Gastroesophageal sphincter (tissue), 4 donors: ENCODE measurements around the gene SPRYD7. TPM values are rescaled to one million over a fixed set of nuclear protein-coding genes. Genes with fewer than 3 reads are reported as not detected.

Experiments used
- ATAC-seq: fragments of 150-250 bp; one replicate; pipeline ENCODE4 v1.9.1; 2016; ENCODE audit warnings: mild to moderate bottlenecking, moderate library complexity
- H3K27ac ChIP-seq, 4 donors: fragments of 200-600 bp; sonication (generic) in 3 of 4; 1 replicate in 3 of 4; 2 replicates in 1 of 4; pipeline ENCODE4 v1.5.1; 2016 to 2019
- H3K27me3 ChIP-seq: fragments of 200-600 bp; sonication (generic); one replicate; pipeline ENCODE4 v1.5.1; 2019
- H3K36me3 ChIP-seq, 2 donors: fragments of 200-600 bp; sonication (generic); one replicate each; pipeline ENCODE4 v1.5.1; 2019; ENCODE audit warnings: control low read depth in 1 of 2
- H3K4me1 ChIP-seq, 3 donors: fragments of 200-600 bp; sonication (generic); 1 replicate in 2 of 3; 2 replicates in 1 of 3; pipeline ENCODE4 v1.5.1; 2016 to 2019; ENCODE audit warnings: control low read depth in 2 of 3
- H3K4me3 ChIP-seq, 2 donors: fragments of 200-600 bp; sonication (generic); one replicate each; pipeline ENCODE4 v1.5.1; 2019; ENCODE audit warnings: mild to moderate bottlenecking in 1 of 2, moderate library complexity in 1 of 2
- H3K9me3 ChIP-seq, 3 donors: fragments of 200-600 bp; sonication (generic); one replicate each; pipeline ENCODE4 v1.5.1; 2017 to 2019; ENCODE audit warnings: control low read depth in 2 of 3
- CTCF ChIP-seq, 4 experiments: fragments of 200-600 bp in 2 of 4; fragments of 450-650 bp in 2 of 4; sonication (generic) in 1 of 4; IDR thresholded peaks; one replicate each; pipeline ENCODE4 v1.5.1; 2017 to 2019; ENCODE audit warnings: antibody characterized with exemption in 4 of 4, mild to moderate bottlenecking in 2 of 4, moderate library complexity in 2 of 4
- EP300 ChIP-seq: sonication (generic); formaldehyde crosslinking; IDR thresholded peaks from one replicate; pipeline ENCODE4 v1.6.1; 2017; ENCODE audit warnings: antibody characterized with exemption, mild to moderate bottlenecking
- POLR2A ChIP-seq, 2 donors: fragments of 450-650 bp; IDR thresholded peaks; one replicate each; pipeline ENCODE4 v1.6.1; 2017; ENCODE audit warnings: antibody characterized with exemption in 2 of 2, mild to moderate bottlenecking in 2 of 2, moderate library complexity in 1 of 2
- POLR2AphosphoS5 ChIP-seq: sonication (generic); formaldehyde crosslinking; IDR thresholded peaks from one replicate; pipeline ENCODE4 v1.6.1; 2017; ENCODE audit warnings: antibody characterized with exemption
- WGBS, 2 donors: methylation state at CpG; one replicate each; pipeline ENCODE4 v1.1.5; 2018; ENCODE audit warnings: low coverage in 1 of 2; 5-methylcytosine and 5-hydroxymethylcytosine counted together
- total RNA-seq, 4 donors: library from RNA; depleted of rRNA; stranded (reverse); fragments of >200 nt; gene quantifications; one replicate each; pipeline ENCODE4 v1.1.0, GENCODE V29; 2016

Gene SPRYD7
- total RNA-seq, 4 donors from 2014 or later, result 8.6 to 16.5 (median 15.1) TPM

DNA sequence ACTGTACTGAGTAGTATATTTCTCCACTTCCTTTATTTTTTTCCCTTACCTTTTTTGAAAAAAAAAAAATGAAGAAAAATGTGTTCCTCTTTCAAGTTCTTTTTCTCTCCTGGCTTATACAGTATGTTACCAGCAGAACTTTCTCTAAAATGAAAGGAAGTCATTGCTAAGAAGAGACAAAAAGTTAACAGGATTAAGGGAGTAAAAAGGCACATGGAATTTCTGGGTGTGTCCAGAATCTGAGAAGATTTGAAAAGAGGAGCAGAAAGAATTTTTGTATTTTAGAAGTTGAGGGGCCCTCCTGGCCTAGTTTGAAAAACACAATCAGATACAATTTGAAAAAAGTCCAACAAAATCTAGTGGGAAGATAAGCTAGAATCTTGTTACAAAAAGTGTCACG lies 39.7 kb upstream of the SPRYD7 start:
- no peaks in the 10 kb centered on the region for H3K27me3 ChIP-seq
- TF ChIP-seq POLR2A (IDR thresholded peaks at IDR 0.05) (no peak), CTCF (IDR thresholded peaks at IDR 0.05) (no peak), EP300 (no peak), POLR2AphosphoS5 (no peak)
- no peak for ATAC-seq
- H3K4me3 ChIP-seq, result no peak overlapping the region
- H3K36me3 ChIP-seq, result no peaks in the 10 kb centered on the region
- WGBS, 2 donors, result 75 to 86% methylated on average over 1 of the region's 1 CpG
- no peaks in the 10 kb centered on the region for H3K9me3 ChIP-seq
- H3K27ac ChIP-seq, result no peak overlapping the region
- no peaks in the 10 kb centered on the region for H3K4me1 ChIP-seq

DNA sequence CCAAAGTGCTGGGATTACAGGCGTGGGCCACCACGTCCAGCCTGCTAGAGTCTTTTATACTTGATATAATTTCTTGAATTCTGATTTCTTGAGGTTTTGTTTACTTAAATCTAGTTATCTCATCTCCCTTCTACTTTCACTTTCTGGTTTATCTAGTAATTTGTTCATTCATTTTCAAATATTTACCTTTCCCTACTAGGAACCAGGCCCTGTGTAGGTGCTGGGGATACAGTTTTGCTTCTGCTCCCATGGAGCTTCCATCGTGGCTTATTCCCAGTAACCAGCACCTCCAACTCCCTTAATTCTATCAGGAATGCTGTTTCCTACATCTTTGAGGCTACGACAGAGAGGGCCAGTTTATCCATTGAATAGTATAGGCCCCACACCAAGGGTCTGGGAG lies 36.6 kb upstream of the SPRYD7 start:
- Histone ChIP-seq H3K4me3 (no peak overlapping the region), H3K27ac (no peak overlapping the region), H3K27me3 (no peaks in the 10 kb centered on the region), H3K9me3 (no peaks in the 10 kb centered on the region), H3K36me3 (no peaks in the 10 kb centered on the region), H3K4me1 (no peaks in the 10 kb centered on the region)
- no peak for TF ChIP-seq POLR2A (IDR thresholded peaks at IDR 0.05)
- no peak for TF ChIP-seq EP300
- no peak for TF ChIP-seq CTCF (IDR thresholded peaks at IDR 0.05)
- no peak for TF ChIP-seq POLR2AphosphoS5
- no peak for ATAC-seq
- WGBS, 2 donors, result 81 to 89% methylated on average over 3 to 4 of the region's 4 CpGs

GRCh38 chr13:49967456-49967855 lies 31.3 kb upstream of the SPRYD7 start:
- H3K9me3 ChIP-seq, result peaks cover 0 to 14% (median 0%) of the 10 kb centered on the region in 3 donors
- TF ChIP-seq CTCF (IDR thresholded peaks at IDR 0.05) (no peak), EP300 (no peak), POLR2A (IDR thresholded peaks at IDR 0.05) (no peak), POLR2AphosphoS5 (no peak)
- ATAC-seq, result no peak
- H3K36me3 ChIP-seq, result no peaks in the 10 kb centered on the region
- H3K27me3 ChIP-seq, result no peaks in the 10 kb centered on the region
- no peaks in the 10 kb centered on the region for H3K4me1 ChIP-seq
- WGBS, 2 donors, result 93 to 100% methylated on average over 1 to 3 of the region's 4 CpGs
- no peak overlapping the region for H3K4me3 ChIP-seq
- no peak overlapping the region for H3K27ac ChIP-seq

GRCh38 chr13:49958321-49958720 lies 22.2 kb upstream of the SPRYD7 start:
- Histone ChIP-seq H3K4me1 (no peaks in the 10 kb centered on the region), H3K9me3 (peaks cover 0 to 19% (median 0%) of the 10 kb centered on the region in 3 donors), H3K4me3 (no peak overlapping the region), H3K27ac (no peak overlapping the region), H3K27me3 (no peaks in the 10 kb centered on the region), H3K36me3 (no peaks in the 10 kb centered on the region)
- TF ChIP-seq EP300 (no peak), POLR2AphosphoS5 (no peak), POLR2A (IDR thresholded peaks at IDR 0.05) (no peak)
- WGBS, 2 donors, result 75 to 83% methylated on average over 3 of the region's 3 CpGs
- ATAC-seq, result no peak

- H3K36me3 ChIP-seq, result no peaks in the 10 kb centered on the region
- no peak overlapping the region for H3K4me3 ChIP-seq
- no peak for ATAC-seq
- H3K27ac ChIP-seq, result no peak overlapping the region
- WGBS, 2 donors, result 68 to 74% methylated on average over 3 of the region's 3 CpGs
- H3K9me3 ChIP-seq, result no peaks in the 10 kb centered on the region
- no peaks in the 10 kb centered on the region for H3K4me1 ChIP-seq
- TF ChIP-seq POLR2A (IDR thresholded peaks at IDR 0.05) (no peak), CTCF (IDR thresholded peaks at IDR 0.05) (no peak), POLR2AphosphoS5 (no peak), EP300 (no peak)
- H3K27me3 ChIP-seq, result no peaks in the 10 kb centered on the region
Measured at GRCh38 chr13:49956131-49956530, 20.0 kb upstream of the SPRYD7 start.
